GM12801 (cell line): ENCODE data around the gene KCNN3.

Source experiments
- TF ChIP-seq, protein P1 (sequence below): IDR thresholded peaks from one replicate; pipeline ENCODE4 v1.5.1; 2011; ENCODE audit warnings: control low read depth; ENCODE audit not compliant: insufficient read length; ENCODE audit errors: extremely low read depth

KCNN3 gene

DNA sequence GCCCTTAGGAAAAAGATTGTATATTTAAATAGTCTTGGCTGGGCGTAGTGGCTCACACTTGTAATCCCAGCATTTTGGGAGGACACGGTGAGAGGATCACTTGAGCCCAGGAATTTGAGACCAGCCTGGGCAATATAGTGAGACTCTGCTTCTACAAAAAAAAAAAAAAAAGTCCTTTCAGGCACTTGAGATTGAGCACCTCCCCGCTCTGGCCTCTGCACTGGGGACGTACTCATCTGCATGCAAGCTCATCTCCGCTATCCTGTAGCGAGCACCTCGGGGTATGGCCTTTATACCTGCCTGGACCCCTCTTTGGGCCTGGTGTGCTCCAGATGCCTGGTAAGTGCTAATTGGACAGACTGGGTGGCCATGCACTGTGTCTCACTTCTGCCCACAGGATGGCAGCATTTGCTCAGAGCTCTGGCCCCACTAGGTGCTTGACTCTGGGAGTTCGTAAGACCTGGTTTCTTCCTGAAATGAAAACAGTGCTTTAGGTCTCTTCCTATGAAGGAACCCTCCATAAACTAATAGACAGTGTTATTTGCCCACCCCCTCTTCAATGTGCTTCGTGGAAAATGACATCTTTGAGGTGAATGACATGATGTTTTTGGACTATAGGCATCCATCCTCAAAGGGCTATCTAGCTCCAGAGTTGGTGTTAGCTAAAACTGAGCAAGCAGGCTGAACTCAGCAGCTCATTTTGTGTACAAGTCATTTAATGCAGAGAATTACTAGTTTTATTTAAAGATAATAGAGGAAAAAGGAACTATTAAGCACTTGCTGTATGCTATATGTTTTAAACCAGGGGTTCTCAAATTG lies 200.4 kb downstream of the KCNN3 start:
- TF ChIP-seq, protein P1, sequence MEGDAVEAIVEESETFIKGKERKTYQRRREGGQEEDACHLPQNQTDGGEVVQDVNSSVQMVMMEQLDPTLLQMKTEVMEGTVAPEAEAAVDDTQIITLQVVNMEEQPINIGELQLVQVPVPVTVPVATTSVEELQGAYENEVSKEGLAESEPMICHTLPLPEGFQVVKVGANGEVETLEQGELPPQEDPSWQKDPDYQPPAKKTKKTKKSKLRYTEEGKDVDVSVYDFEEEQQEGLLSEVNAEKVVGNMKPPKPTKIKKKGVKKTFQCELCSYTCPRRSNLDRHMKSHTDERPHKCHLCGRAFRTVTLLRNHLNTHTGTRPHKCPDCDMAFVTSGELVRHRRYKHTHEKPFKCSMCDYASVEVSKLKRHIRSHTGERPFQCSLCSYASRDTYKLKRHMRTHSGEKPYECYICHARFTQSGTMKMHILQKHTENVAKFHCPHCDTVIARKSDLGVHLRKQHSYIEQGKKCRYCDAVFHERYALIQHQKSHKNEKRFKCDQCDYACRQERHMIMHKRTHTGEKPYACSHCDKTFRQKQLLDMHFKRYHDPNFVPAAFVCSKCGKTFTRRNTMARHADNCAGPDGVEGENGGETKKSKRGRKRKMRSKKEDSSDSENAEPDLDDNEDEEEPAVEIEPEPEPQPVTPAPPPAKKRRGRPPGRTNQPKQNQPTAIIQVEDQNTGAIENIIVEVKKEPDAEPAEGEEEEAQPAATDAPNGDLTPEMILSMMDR, result peak; percentile 42

DNA sequence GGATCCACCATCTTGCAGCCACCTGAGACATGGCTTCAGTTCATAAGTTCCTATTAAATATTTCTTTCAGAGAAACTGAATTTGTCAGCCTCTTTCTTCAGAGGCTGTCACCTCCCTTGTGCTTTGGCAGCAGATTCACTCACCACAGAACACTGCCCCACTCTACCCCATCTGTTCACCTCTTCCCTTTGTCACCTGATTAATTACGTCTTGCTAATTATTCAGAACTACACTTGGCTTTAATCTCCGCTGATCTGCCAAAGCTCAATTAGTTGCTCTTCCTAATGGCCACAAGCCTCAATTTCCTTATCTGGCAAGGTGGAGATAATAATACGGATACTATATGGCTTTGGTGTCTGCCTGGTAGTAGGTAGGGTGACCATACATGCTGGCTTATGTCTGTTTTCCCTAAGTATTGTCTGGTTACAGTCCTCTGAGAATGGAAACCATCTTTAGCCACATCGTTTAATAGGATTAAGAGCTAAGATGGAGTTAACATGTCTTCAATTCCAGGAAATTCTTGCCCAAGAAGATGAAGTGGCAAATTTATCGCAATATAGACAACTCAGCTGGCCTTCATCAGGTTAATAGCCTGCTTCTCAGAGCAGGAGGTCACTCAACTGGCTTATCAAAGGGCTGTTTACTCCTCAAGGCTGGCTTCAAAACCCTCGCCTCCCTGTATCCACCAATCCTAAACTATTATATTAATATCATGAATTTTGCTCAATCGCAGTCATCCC lies 203.9 kb downstream of the KCNN3 start:
- TF ChIP-seq, protein P1, result no peak

DNA sequence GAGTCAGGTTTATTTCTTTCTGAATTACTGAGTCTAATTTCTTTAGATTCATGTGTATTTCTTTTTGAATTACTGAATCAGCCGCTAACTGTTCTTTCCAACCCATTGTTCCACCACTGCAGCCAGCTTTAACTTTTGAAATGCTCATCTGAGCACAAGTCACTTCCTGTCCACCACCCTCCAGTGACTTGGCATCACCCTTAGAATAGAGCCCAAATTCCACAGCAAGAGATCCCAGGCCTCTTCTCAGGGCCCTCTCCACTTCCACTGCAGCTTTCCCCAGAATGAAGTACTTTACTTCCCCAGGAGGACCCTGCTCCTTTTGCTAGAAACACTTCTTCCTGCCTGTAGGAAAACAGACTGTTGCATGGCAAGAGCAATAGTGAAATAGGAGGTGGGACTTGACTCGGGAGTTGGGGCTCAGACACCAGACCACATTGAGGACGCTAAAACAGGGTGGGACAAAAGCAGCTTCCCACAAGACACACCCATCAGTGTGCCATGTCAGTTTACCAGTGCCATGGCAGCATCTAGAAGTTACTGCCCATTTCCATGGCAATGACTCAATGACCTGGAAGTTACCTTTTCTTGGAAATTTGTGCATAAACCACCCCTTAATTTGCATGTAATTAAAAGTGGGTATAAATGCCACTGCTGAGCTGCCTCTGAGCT lies 205.6 kb downstream of the KCNN3 start:
- TF ChIP-seq, protein P1, result no peak

DNA sequence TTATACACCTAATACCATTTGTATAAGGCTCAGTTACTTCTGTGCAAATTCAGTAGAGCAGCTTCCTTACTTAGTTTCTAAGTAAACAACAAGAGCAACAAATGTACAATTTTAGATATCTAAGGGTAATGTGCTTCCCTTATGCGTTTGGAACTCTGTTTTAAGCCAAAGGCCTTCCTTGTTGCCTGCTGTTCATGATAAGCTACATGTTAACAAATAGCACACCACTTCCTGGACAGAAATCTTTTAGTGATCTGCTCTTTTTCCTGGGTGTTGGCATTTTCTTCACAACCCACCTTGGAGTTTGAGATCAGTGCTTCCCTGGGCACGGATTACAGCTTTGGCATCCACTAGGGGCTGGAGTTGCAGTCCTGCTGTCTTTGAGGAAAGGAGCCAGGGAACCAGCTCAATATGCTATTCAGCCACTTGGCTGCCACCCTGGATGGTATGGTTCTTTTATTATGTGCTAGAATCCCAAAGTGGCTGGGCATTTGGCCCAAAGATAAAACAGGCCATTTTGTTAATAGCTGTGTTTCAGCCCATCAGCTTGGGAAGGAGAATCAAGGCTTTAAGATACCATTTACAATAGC lies 206.5 kb downstream of the KCNN3 start:
- TF ChIP-seq, protein P1, result no peak

DNA sequence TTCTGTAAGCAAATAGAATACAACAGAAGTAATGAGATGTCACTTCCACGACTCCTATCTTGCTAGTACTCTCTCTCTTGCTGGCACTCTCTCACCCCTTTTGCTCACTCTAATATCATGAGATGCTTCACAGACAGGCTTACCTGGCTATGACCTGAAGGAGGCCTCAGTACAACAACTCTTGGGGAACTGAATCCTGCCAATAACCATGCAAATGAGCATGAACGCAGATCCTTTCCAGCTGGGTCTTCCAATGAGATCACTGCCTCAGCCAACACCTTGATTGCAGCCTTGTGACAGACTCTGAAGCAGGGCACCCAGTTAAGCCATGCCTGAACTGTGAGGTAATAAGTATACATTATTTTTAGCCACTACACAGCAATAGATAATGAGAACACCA lies 209.0 kb downstream of the KCNN3 start:
- TF ChIP-seq, protein P1, result no peak

DNA sequence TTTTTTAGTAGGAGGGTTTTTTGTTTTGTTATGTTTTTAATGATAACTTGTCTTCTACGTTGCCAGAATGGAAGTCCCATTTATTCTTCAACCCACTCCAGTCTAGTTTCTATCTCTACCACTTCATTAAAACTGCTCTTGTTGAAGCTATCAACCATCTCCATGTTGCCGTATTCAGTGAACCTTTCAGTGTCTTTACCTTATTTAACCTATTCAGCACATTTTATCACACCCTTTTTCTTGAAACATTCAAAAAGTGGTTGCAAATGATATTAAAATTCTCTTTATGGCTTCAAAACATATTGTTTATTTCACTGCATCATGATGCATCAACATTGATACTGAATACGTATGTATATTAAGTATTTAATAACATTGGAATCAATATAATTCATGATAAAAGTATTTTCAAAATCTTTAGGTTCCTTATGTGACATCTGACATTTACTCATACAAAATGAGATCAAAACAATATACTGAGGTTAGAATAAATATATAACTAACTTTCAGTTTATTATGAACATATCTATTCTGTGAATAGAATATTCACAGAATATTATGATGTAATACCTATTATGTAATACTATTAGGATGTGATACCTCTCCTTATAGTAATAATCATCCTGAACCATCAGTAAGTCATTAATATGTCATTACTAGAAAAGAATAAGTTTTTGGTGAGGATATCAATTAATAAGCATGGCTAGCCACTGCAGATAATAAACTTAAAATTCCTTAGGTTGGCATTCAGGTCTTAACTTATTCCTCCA lies 210.1 kb downstream of the KCNN3 start:
- TF ChIP-seq, protein P1, result no peak

DNA sequence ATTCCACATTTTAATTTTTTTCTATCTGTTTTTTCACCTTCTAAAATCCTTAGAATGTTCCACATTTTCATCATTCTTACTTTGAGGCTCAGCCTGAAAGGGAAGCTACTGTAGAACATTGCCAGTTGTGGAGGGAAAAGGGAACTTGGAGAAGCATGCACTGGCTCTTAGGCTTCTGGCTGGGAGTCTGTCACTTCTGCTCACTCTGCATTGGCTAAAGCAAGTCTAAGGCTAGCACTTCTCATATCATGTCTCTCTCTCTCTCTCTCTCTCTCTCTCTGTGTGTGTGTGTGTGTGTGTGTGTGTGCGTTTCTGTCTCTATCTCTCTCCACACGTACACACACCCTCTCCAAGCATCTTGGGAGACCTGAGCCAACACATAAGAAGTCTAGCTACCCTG lies 212.5 kb downstream of the KCNN3 start:
- TF ChIP-seq, protein P1, result no peak
